GM12878 (cell line): ENCODE results near the gene E2F1. TPM values are rescaled to one million over a fixed set of nuclear protein-coding genes. Genes with fewer than 3 reads are reported as not detected.

Experiments
- ASH2L ChIP-seq: fragments of 300-600, 200-600 bp; sonication (generic); IDR thresholded peaks from 2 replicates; pipeline ENCODE4 v1.6.1; 2017; ENCODE audit warnings: low read depth, mild to moderate bottlenecking, borderline replicate concordance
- BCL11A ChIP-seq: IDR thresholded peaks from 2 replicates; pipeline ENCODE4 v1.6.1; 2011; ENCODE audit warnings: low read depth, low read length
- BRCA1 ChIP-seq: IDR thresholded peaks from 2 replicates; pipeline ENCODE4 v1.6.1; 2011; ENCODE audit warnings: low read depth, low read length, improper control_type of control experiment
- DPF2 ChIP-seq: fragments of 450-650 bp; IDR thresholded peaks from 2 replicates; pipeline ENCODE4 v1.6.1; 2017; ENCODE audit warnings: mild to moderate bottlenecking
- EP300 ChIP-seq, 2 experiments: fragments of 150-350 bp in 1 of 2; IDR thresholded peaks; 2 replicates each; pipeline ENCODE4 v1.6.1; 2011 to 2012; ENCODE audit warnings: low read depth in 2 of 2, low read length in 2 of 2, borderline replicate concordance in 1 of 2, improper control_type of control experiment in 1 of 2, inconsistent platforms in 1 of 2; ENCODE audit not compliant: control insufficient read depth in 1 of 2
- HDGF ChIP-seq: fragments of 450-650 bp; IDR thresholded peaks from 2 replicates; pipeline ENCODE4 v1.6.1; 2016; ENCODE audit warnings: antibody characterized with exemption
- JUND ChIP-seq: IDR thresholded peaks from 2 replicates; pipeline ENCODE4 v1.6.1; 2012; ENCODE audit warnings: low read depth, mild to moderate bottlenecking, low read length, improper control_type of control experiment, moderate library complexity
- KDM1A ChIP-seq: fragments of 200-600 bp; sonication (generic); IDR thresholded peaks from 2 replicates; pipeline ENCODE4 v1.6.1; 2016; ENCODE audit warnings: borderline replicate concordance
- MXI1 ChIP-seq: fragments of 150-350 bp; IDR thresholded peaks from 2 replicates; pipeline ENCODE4 v1.6.1; 2011; ENCODE audit warnings: low read depth, mild to moderate bottlenecking, inconsistent platforms, low read length, improper control_type of control experiment
- NFYB ChIP-seq: IDR thresholded peaks from 2 replicates; pipeline ENCODE4 v1.6.1; 2011; ENCODE audit warnings: low read depth, mild to moderate bottlenecking, low read length, improper control_type of control experiment, moderate library complexity; ENCODE audit not compliant: insufficient read depth
- NR2C2 ChIP-seq: IDR thresholded peaks from 2 replicates; pipeline ENCODE4 v1.6.1; 2011; ENCODE audit warnings: borderline replicate concordance, low read depth; ENCODE audit not compliant: control insufficient read depth, insufficient read length
- NR2F1 ChIP-seq: fragments of 450-650 bp; conservative IDR thresholded peaks from 2 replicates; pipeline ENCODE4 v1.6.1; 2017; ENCODE audit warnings: mild to moderate bottlenecking
- PKNOX1 ChIP-seq: fragments of 450-650 bp; IDR thresholded peaks from 2 replicates; pipeline ENCODE4 v1.6.1; 2016; ENCODE audit warnings: mild to moderate bottlenecking
- RAD21 ChIP-seq: IDR thresholded peaks from 2 replicates; pipeline ENCODE4 v1.6.1; 2011; ENCODE audit warnings: mild to moderate bottlenecking, low read depth, low read length, moderate library complexity; ENCODE audit not compliant: insufficient read depth
- RCOR1 ChIP-seq: conservative IDR thresholded peaks from 2 replicates; pipeline ENCODE4 v1.6.1; 2012; ENCODE audit warnings: low read depth, low read length, improper control_type of control experiment
- RELA ChIP-seq: fragments of 450-650 bp; IDR thresholded peaks from 2 replicates; pipeline ENCODE4 v1.8.0; 2014; ENCODE audit warnings: borderline replicate concordance; ENCODE audit not compliant: partially characterized antibody
- RFX5 ChIP-seq: IDR thresholded peaks from 2 replicates; pipeline ENCODE4 v1.6.1; 2011; ENCODE audit warnings: low read depth, low read length, improper control_type of control experiment
- SMARCA5 ChIP-seq: fragments of 450-650 bp; IDR thresholded peaks from 2 replicates; pipeline ENCODE4 v1.6.1; 2017; ENCODE audit warnings: mild to moderate bottlenecking
- ZBTB11 ChIP-seq: fragments of 450-650 bp; formaldehyde crosslinking; IDR thresholded peaks from 2 replicates; pipeline ENCODE4 v1.5.0; 2022; ENCODE audit warnings: mild to moderate bottlenecking, missing genetic modification characterization
- ZNF687 ChIP-seq: fragments of 450-650 bp; IDR thresholded peaks from 2 replicates; pipeline ENCODE4 v1.6.1; 2017; ENCODE audit warnings: mild to moderate bottlenecking, moderate library complexity
- ZZZ3 ChIP-seq: IDR thresholded peaks from 2 replicates; pipeline ENCODE4 v1.6.1; 2011; ENCODE audit warnings: low read depth; ENCODE audit not compliant: control insufficient read depth, insufficient read length
- polyA plus RNA-seq, 11 experiments: library from polyadenylated mRNA; depleted of rRNA in 4 of 11; unstranded in 6 of 11; stranded (reverse) in 5 of 11; fragments of >200 nt; fragmentation: Nextera tagmentation in 4 of 11; fragmentation: Illumina TruSeq in 1 of 11; extraction: Ambion mirVana in 4 of 11; extraction: Trizol in 1 of 11; gene quantifications; 1 replicate in 1 of 11; 2 replicates in 10 of 11; pipeline versions ENCODE4 v1.2.1 to v1.2.3, GENCODE V29; 2011 to 2016; ENCODE audit warnings: inconsistent platforms in 2 of 11, missing spikeins in 2 of 11, low read depth in 1 of 11
- total RNA-seq, 4 experiments: library from RNA; depleted of rRNA in 3 of 4; stranded (reverse); fragments of >200 nt in 3 of 4; fragmentation: Illumina TruSeq in 1 of 4; extraction: Trizol in 1 of 4; gene quantifications; 2 replicates each; pipeline versions ENCODE4 v1.2.1 to v1.2.3, GENCODE V29; 2013 to 2021

Gene E2F1
- total and polyA plus RNA-seq, 10 of the 15 experiments (the other 5 are each of a cell fraction or from before 2014, with no cell fraction given): 0.29 to 50.2 (median 19.7) TPM

GRCh38 chr20:33666293-33667244, 19.6 kb downstream of the E2F1 start, which contains the start of gene ACTL10 (continued):
- TF ChIP-seq ZNF687 (no peak), NFYB (no peak), HDGF (peak; percentile 80), NR2C2 (no peak), JUND (no peak), PKNOX1 (0 out of 2 replicates have a peak, but pooled peaks have one; percentile 16), BRCA1 (no peak), EP300 (IDR thresholded peaks at IDR 0.05; ENCODE audit: borderline replicate concordance in 1 of 2, control insufficient read depth in 1 of 2, low read depth in 2 of 2, low read length in 2 of 2) (no peak), ZBTB11 (no peak), RFX5 (peak; percentile 47; the same call in 1 of the 2 replicates), RELA (no peak), SMARCA5 (0 out of 2 replicates have a peak, but pooled peaks have one; percentile 43), RAD21 (no peak), BCL11A (no peak), RCOR1 (no peak; the same call in 1 of the 2 replicates), DPF2 (0 out of 2 replicates have a peak, but pooled peaks have one; percentile 18), KDM1A (no peak), ZZZ3 (no peak), NR2F1 (no peak), ASH2L (0 out of 2 replicates have a peak, but pooled peaks have one; percentile 31), MXI1 (peak; percentile 64; the same call in 1 of the 2 replicates)
